ENCODE measurements around the gene SLC2A10.

DNA sequence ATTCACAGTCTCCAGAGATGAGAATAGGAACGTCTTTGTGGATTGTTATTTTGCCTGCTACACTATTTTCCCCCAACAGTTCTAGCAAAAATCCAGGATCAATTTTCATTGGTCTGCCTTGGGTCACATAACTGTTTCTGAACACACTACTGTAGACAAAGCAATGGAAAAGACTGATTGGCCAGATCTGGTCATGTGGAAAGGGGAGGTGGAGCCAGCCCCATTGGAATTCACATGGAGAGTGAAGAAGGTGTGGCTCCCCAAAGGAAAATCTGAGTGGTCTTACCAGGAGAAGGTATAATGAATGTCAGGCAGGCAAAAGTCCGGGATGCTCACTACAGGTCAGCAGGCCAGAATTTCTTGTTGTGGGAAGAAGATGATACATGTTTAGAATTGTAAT, 10.7 kb upstream of the SLC2A10 start:
- no peak for TF ChIP-seq POLR2A (IDR thresholded peaks at IDR 0.05)
- TF ChIP-seq, protein P1, sequence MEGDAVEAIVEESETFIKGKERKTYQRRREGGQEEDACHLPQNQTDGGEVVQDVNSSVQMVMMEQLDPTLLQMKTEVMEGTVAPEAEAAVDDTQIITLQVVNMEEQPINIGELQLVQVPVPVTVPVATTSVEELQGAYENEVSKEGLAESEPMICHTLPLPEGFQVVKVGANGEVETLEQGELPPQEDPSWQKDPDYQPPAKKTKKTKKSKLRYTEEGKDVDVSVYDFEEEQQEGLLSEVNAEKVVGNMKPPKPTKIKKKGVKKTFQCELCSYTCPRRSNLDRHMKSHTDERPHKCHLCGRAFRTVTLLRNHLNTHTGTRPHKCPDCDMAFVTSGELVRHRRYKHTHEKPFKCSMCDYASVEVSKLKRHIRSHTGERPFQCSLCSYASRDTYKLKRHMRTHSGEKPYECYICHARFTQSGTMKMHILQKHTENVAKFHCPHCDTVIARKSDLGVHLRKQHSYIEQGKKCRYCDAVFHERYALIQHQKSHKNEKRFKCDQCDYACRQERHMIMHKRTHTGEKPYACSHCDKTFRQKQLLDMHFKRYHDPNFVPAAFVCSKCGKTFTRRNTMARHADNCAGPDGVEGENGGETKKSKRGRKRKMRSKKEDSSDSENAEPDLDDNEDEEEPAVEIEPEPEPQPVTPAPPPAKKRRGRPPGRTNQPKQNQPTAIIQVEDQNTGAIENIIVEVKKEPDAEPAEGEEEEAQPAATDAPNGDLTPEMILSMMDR (IDR thresholded peaks at IDR 0.05) = no peak
